ENCODE results near the gene SLC16A10. TPM values are rescaled to one million over a fixed set of nuclear protein-coding genes. Genes with fewer than 3 reads are reported as not detected.

Gene SLC16A10
- total and polyA plus RNA-seq, 2 of the 8 experiments (the other 6 are each of a cell fraction or from before 2014, with no cell fraction given): 18.6 to 23.2 TPM

DNA sequence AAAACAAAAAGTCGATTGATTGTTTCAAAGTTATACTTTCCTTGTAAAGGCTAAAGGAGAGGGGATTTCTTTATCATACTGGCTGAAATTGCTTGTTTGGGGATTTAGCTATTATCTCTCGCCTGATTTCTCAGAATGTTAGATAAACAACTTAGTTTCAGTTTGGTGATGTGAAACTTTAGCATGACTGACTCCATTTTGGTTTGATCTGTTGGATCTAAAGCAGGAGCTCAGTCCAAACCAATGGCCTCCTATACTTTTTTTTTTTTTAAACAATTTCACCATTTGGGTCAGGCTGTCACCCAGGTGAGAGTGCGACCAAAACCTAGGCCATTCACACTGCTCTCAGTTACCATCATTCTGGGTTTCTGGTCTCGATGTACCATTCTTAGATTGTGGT is 45.4 kb upstream of the SLC16A10 start:
- no peak for FAIRE-seq
- TF ChIP-seq RXRA (IDR thresholded peaks at IDR 0.05; ENCODE audit: insufficient read depth, low read depth, low read length) (no peak), CREB1 (IDR thresholded peaks at IDR 0.05) (no peak), TCF12 (IDR thresholded peaks at IDR 0.05; ENCODE audit: low read depth, low read length) (no peak), EP300 (IDR thresholded peaks at IDR 0.05; ENCODE audit: borderline replicate concordance in 1 of 2, low read depth in 2 of 2, low read length in 2 of 2) (no peak), ASH2L (IDR thresholded peaks at IDR 0.05; ENCODE audit: low read length) (no peak), RFX5 (IDR thresholded peaks at IDR 0.05; ENCODE audit: borderline replicate concordance, low read depth, low read length) (no peak), NRF1 (IDR thresholded peaks at IDR 0.05; ENCODE audit: low read depth, low read length) (no peak), RNF2 (IDR thresholded peaks at IDR 0.05; ENCODE audit: borderline replicate concordance, low read depth, low read length, missing control alignments, poor library complexity, severe bottlenecking) (no peak)
- TF ChIP-seq, protein P1, sequence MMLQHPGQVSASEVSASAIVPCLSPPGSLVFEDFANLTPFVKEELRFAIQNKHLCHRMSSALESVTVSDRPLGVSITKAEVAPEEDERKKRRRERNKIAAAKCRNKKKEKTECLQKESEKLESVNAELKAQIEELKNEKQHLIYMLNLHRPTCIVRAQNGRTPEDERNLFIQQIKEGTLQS (IDR thresholded peaks at IDR 0.05; ENCODE audit: insufficient read depth, low read depth, low read length): no peak
- TF ChIP-seq, protein P2, sequence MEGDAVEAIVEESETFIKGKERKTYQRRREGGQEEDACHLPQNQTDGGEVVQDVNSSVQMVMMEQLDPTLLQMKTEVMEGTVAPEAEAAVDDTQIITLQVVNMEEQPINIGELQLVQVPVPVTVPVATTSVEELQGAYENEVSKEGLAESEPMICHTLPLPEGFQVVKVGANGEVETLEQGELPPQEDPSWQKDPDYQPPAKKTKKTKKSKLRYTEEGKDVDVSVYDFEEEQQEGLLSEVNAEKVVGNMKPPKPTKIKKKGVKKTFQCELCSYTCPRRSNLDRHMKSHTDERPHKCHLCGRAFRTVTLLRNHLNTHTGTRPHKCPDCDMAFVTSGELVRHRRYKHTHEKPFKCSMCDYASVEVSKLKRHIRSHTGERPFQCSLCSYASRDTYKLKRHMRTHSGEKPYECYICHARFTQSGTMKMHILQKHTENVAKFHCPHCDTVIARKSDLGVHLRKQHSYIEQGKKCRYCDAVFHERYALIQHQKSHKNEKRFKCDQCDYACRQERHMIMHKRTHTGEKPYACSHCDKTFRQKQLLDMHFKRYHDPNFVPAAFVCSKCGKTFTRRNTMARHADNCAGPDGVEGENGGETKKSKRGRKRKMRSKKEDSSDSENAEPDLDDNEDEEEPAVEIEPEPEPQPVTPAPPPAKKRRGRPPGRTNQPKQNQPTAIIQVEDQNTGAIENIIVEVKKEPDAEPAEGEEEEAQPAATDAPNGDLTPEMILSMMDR (IDR thresholded peaks at IDR 0.05; ENCODE audit: control extremely low read depth in 1 of 3, insufficient read depth in 1 of 3, low read depth in 1 of 3, low read length in 3 of 3): no peak

More for the DNA sequence above, 45.4 kb upstream of the SLC16A10 start:
- no peak overlapping the region for H4K5ac ChIP-seq (ENCODE audit: insufficient read length, low read depth, low read length)
- WGBS, 2 experiments (ENCODE audit: extremely low coverage in 1 of 2, insufficient coverage in 1 of 2, insufficient read length in 1 of 2, insufficient replicate concordance in 2 of 2, low coverage in 1 of 2, low lambda C conversion rate in 2 of 2, missing lambda C conversion rate in 1 of 2): 90% methylated on average over 4 of the region's 4 CpGs; no CpG with 5 or more reads in 1 of the 2 experiments
- H3K9ac ChIP-seq (replicated peaks in 1 of 4; ENCODE audit: extremely low read depth in 1 of 4, low read depth in 3 of 4, low read length in 3 of 4): no peak overlapping the region
- H3K18ac ChIP-seq (ENCODE audit: extremely low read depth, low read length): no peak overlapping the region
- H3K79me1 ChIP-seq (ENCODE audit: low read depth, low read length): no peaks in the 10 kb centered on the region
- H4K91ac ChIP-seq (replicated peaks; ENCODE audit: insufficient read length, low read length): no peak overlapping the region
- ChIA-PET POLR2A (ENCODE audit: partially characterized antibody) (interaction anchor here (1.1 to 2.6 kb wide), 2 partner anchors 8 to 26 kb away, joined by 3 to 12 read pairs; no protein-coding TSS in a partner anchor), CTCF (ENCODE audit: partially characterized antibody) (interaction anchor here (1.0 to 2.4 kb wide), 2 partner anchors 14 to 16 kb away, joined by 3 to 16 read pairs; no protein-coding TSS in a partner anchor)
- H4K20me1 ChIP-seq (replicated peaks in 1 of 2; ENCODE audit: control insufficient read depth in 1 of 2, insufficient read depth in 2 of 2, low read length in 2 of 2): no peaks in the 10 kb centered on the region
- H2BK5ac ChIP-seq (ENCODE audit: low read depth, low read length): no peak overlapping the region
- no peak overlapping the region for H2AFZ ChIP-seq (ENCODE audit: low read length)
- H3K36me3 ChIP-seq (ENCODE audit: control insufficient read depth in 2 of 4, insufficient read depth in 4 of 4, low read length in 3 of 4): no peaks in the 10 kb centered on the region
- no peaks in the 10 kb centered on the region for H3K9me3 ChIP-seq (ENCODE audit: insufficient read depth in 2 of 2, low read depth in 1 of 2, low read length in 1 of 2)
- no peaks in the 10 kb centered on the region; a peak in 2 of 7 replicates for H3K27me3 ChIP-seq (replicated peaks in 1 of 4; ENCODE audit: control insufficient read depth in 3 of 4, extremely low read depth in 1 of 4, insufficient read depth in 3 of 4, low read length in 3 of 4)
- no peak overlapping the region for H3K14ac ChIP-seq (ENCODE audit: insufficient read length)
- no peak overlapping the region for H3K4me3 ChIP-seq (ENCODE audit: extremely low read depth in 1 of 4, insufficient read depth in 2 of 4, low read depth in 3 of 4, low read length in 4 of 4)
- H2BK120ac ChIP-seq (replicated peaks; ENCODE audit: low read depth, low read length): no peak overlapping the region
- no peak for DNase-seq (ENCODE audit: low read depth in 1 of 2, low spot score in 2 of 2)
- H3K79me2 ChIP-seq (ENCODE audit: control insufficient read depth in 1 of 2, insufficient read depth in 2 of 2, low read length in 2 of 2): no peaks in the 10 kb centered on the region
- H2BK15ac ChIP-seq (ENCODE audit: low read length): no peak overlapping the region
- no peak overlapping the region for H3K23ac ChIP-seq (ENCODE audit: insufficient read length)
- H3K23me2 ChIP-seq (ENCODE audit: low read depth, low read length): no peaks in the 10 kb centered on the region; the same call in 1 of the 2 replicates
- H2AK5ac ChIP-seq (ENCODE audit: low read depth, low read length): no peak overlapping the region
- no peak overlapping the region for H3K56ac ChIP-seq (replicated peaks; ENCODE audit: insufficient read length, low read depth, low read length)
- H3K4me1 ChIP-seq (replicated peaks in 1 of 4; ENCODE audit: control insufficient read depth in 3 of 4, insufficient read depth in 4 of 4, low read length in 3 of 4): no peaks in the 10 kb centered on the region
- H2BK12ac ChIP-seq (ENCODE audit: low read depth, low read length): no peak overlapping the region
- no peak overlapping the region for H3K4ac ChIP-seq (replicated peaks; ENCODE audit: insufficient read length, low read depth, low read length)
- H4K8ac ChIP-seq (ENCODE audit: extremely low read depth, insufficient read depth, low read length): no peak overlapping the region
- no peak overlapping the region for H3K4me2 ChIP-seq (ENCODE audit: insufficient read depth in 1 of 2, low read depth in 2 of 2, low read length in 2 of 2)
- no peak overlapping the region for H3K27ac ChIP-seq (ENCODE audit: low read depth, low read length)
- H2BK20ac ChIP-seq (ENCODE audit: low read length): no peak overlapping the region
